T-cell (primary cell): ENCODE data around the gene EID1. TPM values are rescaled to one million over a fixed set of nuclear protein-coding genes. Genes with fewer than 3 reads are reported as not detected.

Source experiments
- ATAC-seq, 4 experiments: fragments of 200-7000 bp in 3 of 4; fragments of 150-1000 bp in 1 of 4; cut with Tn5 transposase; replicated peaks in 1 of 4; 1 replicate in 3 of 4; 2 replicates in 1 of 4; pipeline ENCODE4 v1.10.0; 2021; ENCODE audit warnings: moderate library complexity in 3 of 4, mild to moderate bottlenecking in 2 of 4, moderate number of reproducible peaks in 1 of 4
- CTCF ChIA-PET, 2 donors: fragments of 300-600 bp; sonication (Branson Sonifier 250); formaldehyde crosslinking; loops; one replicate each; lab custom pipeline; 2022; ENCODE audit warnings: antibody characterized with exemption in 2 of 2; lab: Charles Lee
- POLR2A ChIA-PET, 2 donors: fragments of 300-600 bp; sonication (Branson Sonifier 250); formaldehyde crosslinking; loops; one replicate each; lab custom pipeline; 2022; ENCODE audit warnings: antibody characterized with exemption in 2 of 2; lab: Charles Lee
- DNase-seq, 35 experiments: peaks; one replicate each; pipeline versions ENCODE4 v3.0.0 to v3.0.0-alpha.2; 2013 to 2023
- H3K27ac ChIP-seq: one replicate; pipeline ENCODE4 v1.5.1; 2013; ENCODE audit warnings: low read length
- H3K27me3 ChIP-seq, 2 experiments: replicated peaks in 1 of 2; 1 replicate in 1 of 2; 2 replicates in 1 of 2; pipeline versions ENCODE4 v1.6.1 to v1.7.0; 2013; ENCODE audit warnings: low read length in 1 of 2, mixed read lengths in 1 of 2; ENCODE audit not compliant: control insufficient read depth in 2 of 2, insufficient read depth in 2 of 2; ENCODE audit errors: extremely low read depth in 1 of 2
- H3K36me3 ChIP-seq, 2 donors: 1 replicate in 1 of 2; 2 replicates in 1 of 2; pipeline versions ENCODE4 v1.6.1 to v1.7.0; 2013; ENCODE audit warnings: low read length in 1 of 2; ENCODE audit not compliant: control insufficient read depth in 2 of 2, insufficient read depth in 1 of 2; ENCODE audit errors: extremely low read depth in 1 of 2
- H3K4me1 ChIP-seq, 2 experiments: 1 replicate in 1 of 2; 2 replicates in 1 of 2; pipeline versions ENCODE4 v1.6.1 to v1.7.0; 2013; ENCODE audit warnings: low read length in 2 of 2, mixed read lengths in 1 of 2; ENCODE audit not compliant: insufficient read depth in 2 of 2, control insufficient read depth in 1 of 2; ENCODE audit errors: extremely low read depth in 1 of 2
- H3K4me3 ChIP-seq, 2 donors: 1 replicate in 1 of 2; 2 replicates in 1 of 2; pipeline versions ENCODE4 v1.5.1 to v1.7.0; 2013; ENCODE audit warnings: mild to moderate bottlenecking in 2 of 2, low read length in 1 of 2, moderate library complexity in 1 of 2; ENCODE audit not compliant: control insufficient read depth in 1 of 2; ENCODE audit errors: extremely low read depth in 1 of 2
- H3K9me3 ChIP-seq: 2 replicates; pipeline ENCODE4 v1.7.0; 2013
- H3K27ac Mint-ChIP-seq, 2 donors: one replicate each; pipeline ENCODE4 v1.8.0; 2020 to 2021; ENCODE audit warnings: mild to moderate bottlenecking in 2 of 2, mixed read lengths in 2 of 2
- H3K27me3 Mint-ChIP-seq, 2 donors: one replicate each; pipeline ENCODE4 v1.8.0; 2021 to 2022; ENCODE audit warnings: mixed read lengths in 2 of 2
- H3K36me3 Mint-ChIP-seq: one replicate; pipeline ENCODE4 v1.8.0; 2021; ENCODE audit warnings: mixed read lengths
- H3K4me1 Mint-ChIP-seq, 3 donors: one replicate each; pipeline ENCODE4 v1.8.0; 2020 to 2022; ENCODE audit warnings: mixed read lengths in 3 of 3, mild to moderate bottlenecking in 1 of 3
- H3K4me3 Mint-ChIP-seq, 3 donors: one replicate each; pipeline ENCODE4 v1.8.0; 2020 to 2022; ENCODE audit warnings: mild to moderate bottlenecking in 3 of 3, mixed read lengths in 3 of 3, moderate library complexity in 3 of 3
- H3K9me3 Mint-ChIP-seq, 3 donors: one replicate each; pipeline ENCODE4 v1.8.0; 2020 to 2022; ENCODE audit warnings: mixed read lengths in 3 of 3
- WGBS: methylation state at CpG from one replicate; pipeline ENCODE4 v1.1.5; 2013; ENCODE audit warnings: missing lambda C conversion rate; ENCODE audit not compliant: insufficient coverage; 5-methylcytosine and 5-hydroxymethylcytosine counted together
- total RNA-seq, 35 experiments: library from RNA in 6 of 35; stranded (reverse) in 6 of 35; fragments of 120-200 nt in 1 of 35; gene quantifications; one replicate each; pipeline versions ENCODE4 v1.2.1 to v1.2.4 and lab custom pipeline; 2013 to 2026

Gene EID1
- total RNA-seq, 5 donors from 2014 or later (not counting 1 experiment from before 2014, with no cell fraction given): 43.4 to 82.0 (median 74.4) TPM

- no peak for DNase-seq
- no peak overlapping the region for H3K27ac ChIP-seq
- H3K4me1 Mint-ChIP-seq: peaks cover 0 to 1% (median 0%) of the 10 kb centered on the region in 3 donors
- no peaks in the 10 kb centered on the region for H3K4me1 ChIP-seq
- no peaks in the 10 kb centered on the region for H3K36me3 ChIP-seq
- ChIA-PET CTCF (interaction anchor here (0.6 to 1.2 kb wide), 5 partner anchors 124 to 1896 kb away, joined by 3 to 4 read pairs (median 4); no protein-coding TSS in a partner anchor), POLR2A (no interaction called here)
- H3K27ac Mint-ChIP-seq: no peak overlapping the region
- peaks cover 0 to 3% (median 0%) of the 10 kb centered on the region in 3 donors for H3K9me3 Mint-ChIP-seq
- H3K27me3 ChIP-seq: no peaks in the 10 kb centered on the region
- H3K27me3 Mint-ChIP-seq: peaks cover 6 to 8% of the 10 kb centered on the region in 2 donors
- H3K9me3 ChIP-seq: no peaks in the 10 kb centered on the region
- WGBS: 100% methylated on average over 1 of the region's 2 CpGs
- no peak overlapping the region for H3K4me3 ChIP-seq
- H3K36me3 Mint-ChIP-seq: no peaks in the 10 kb centered on the region
- ATAC-seq: no peak
- no peak overlapping the region for H3K4me3 Mint-ChIP-seq
Observed at GRCh38 chr15:48856942-48857341, 21.0 kb upstream of the EID1 start.

GRCh38 chr15:48858401-48858800, 19.5 kb upstream of the EID1 start:
- WGBS: no CpG with 5 or more reads among the region's 2 CpGs
- Mint-ChIP-seq H3K27me3 (peaks cover 4 to 7% of the 10 kb centered on the region in 2 donors), H3K4me3 (no peak overlapping the region), H3K4me1 (peaks cover 0 to 1% (median 0%) of the 10 kb centered on the region in 3 donors), H3K9me3 (peaks cover 0 to 3% (median 0%) of the 10 kb centered on the region in 3 donors), H3K36me3 (no peaks in the 10 kb centered on the region), H3K27ac (no peak overlapping the region)
- DNase-seq (no peak), ATAC-seq (no peak)
- ChIA-PET POLR2A (no interaction called here), CTCF (interaction anchor here (0.6 to 1.2 kb wide), 3 partner anchors 230 to 1458 kb away, joined by 3 read pairs; no protein-coding TSS in a partner anchor)
- Histone ChIP-seq H3K36me3 (no peaks in the 10 kb centered on the region), H3K4me3 (no peak overlapping the region), H3K27ac (no peak overlapping the region), H3K27me3 (no peaks in the 10 kb centered on the region), H3K4me1 (no peaks in the 10 kb centered on the region), H3K9me3 (no peaks in the 10 kb centered on the region)

GRCh38 chr15:48859426-48859825, 18.5 kb upstream of the EID1 start:
- DNase-seq: no peak
- Histone ChIP-seq H3K27me3 (no peaks in the 10 kb centered on the region), H3K4me1 (no peaks in the 10 kb centered on the region), H3K9me3 (no peaks in the 10 kb centered on the region), H3K36me3 (no peaks in the 10 kb centered on the region), H3K4me3 (no peak overlapping the region), H3K27ac (no peak overlapping the region)
- Mint-ChIP-seq H3K4me1 (peaks cover 0 to 1% (median 0%) of the 10 kb centered on the region in 3 donors), H3K9me3 (no peaks in the 10 kb centered on the region), H3K27ac (no peak overlapping the region), H3K27me3 (peaks cover 4 to 7% of the 10 kb centered on the region in 2 donors), H3K4me3 (no peak overlapping the region), H3K36me3 (no peaks in the 10 kb centered on the region)
- CTCF ChIA-PET: interaction anchor here in 1 of 2 donors (1.2 to 1.3 kb wide), 3 partner anchors 19 to 1457 kb away, joined by 3 to 8 read pairs (median 3); partner anchors contain the start of gene EID1
- POLR2A ChIA-PET: no interaction called here
- ATAC-seq: no peak
- no CpG with 5 or more reads among the region's 2 CpGs for WGBS

DNA sequence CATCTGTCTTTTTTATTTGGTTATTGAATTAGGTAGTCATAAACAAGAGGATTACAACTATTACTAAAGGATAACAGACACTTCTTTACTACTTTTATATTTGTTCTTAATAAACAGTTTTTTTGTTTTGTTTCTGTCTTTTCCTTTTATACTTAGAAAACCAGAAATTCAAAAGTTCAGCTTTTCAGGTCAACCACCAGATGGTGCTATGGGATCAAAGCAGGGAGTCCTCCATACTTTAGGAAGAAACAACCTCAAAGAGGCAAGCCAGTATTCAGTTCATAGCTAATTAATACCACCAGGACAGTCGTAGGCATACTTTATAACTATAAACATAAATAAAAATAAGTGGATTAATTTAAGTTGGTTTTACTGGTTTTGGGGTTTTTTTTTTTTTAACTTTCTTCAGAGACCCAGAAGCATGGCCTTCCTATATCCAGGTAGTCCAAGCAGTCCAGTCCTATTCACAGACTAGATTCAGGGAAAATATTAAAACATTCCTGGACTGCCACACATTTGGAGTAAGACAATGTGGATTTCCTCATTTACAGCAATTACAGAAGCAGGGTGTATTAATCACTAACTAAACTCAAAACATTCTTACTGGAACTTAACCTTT, 16.0 kb upstream of the EID1 start:
- Histone ChIP-seq H3K4me1 (no peaks in the 10 kb centered on the region), H3K36me3 (no peaks in the 10 kb centered on the region), H3K9me3 (no peaks in the 10 kb centered on the region), H3K27me3 (no peaks in the 10 kb centered on the region), H3K27ac (no peak overlapping the region), H3K4me3 (no peak overlapping the region)
- ChIA-PET CTCF (interaction anchor here (0.6 to 3.8 kb wide), 30 partner anchors 10 to 1455 kb away, joined by 3 to 40 read pairs (median 4); partner anchors contain the start of genes FGF7 (in 2 of the 2), COPS2 (in 1 of the 2), DTWD1 (in 1 of the 2) and EID1 (in 1 of the 2)), POLR2A (interaction anchor here in 1 of 2 donors (0.7 kb wide), 1 partner anchor 16 kb away, joined by 3 read pairs; the partner anchor contains the start of gene EID1)
- Mint-ChIP-seq H3K4me3 (no peak overlapping the region), H3K9me3 (no peaks in the 10 kb centered on the region), H3K4me1 (peaks cover 0 to 1% (median 0%) of the 10 kb centered on the region in 3 donors), H3K27ac (no peak overlapping the region), H3K36me3 (no peaks in the 10 kb centered on the region), H3K27me3 (peaks cover 10 to 17% of the 10 kb centered on the region in 2 donors)
- DNase-seq (peak in 27 of 35 experiments; percentile 4 to 80 (median 29)), ATAC-seq (peak in 3 of 4 experiments; percentile 55 to 71 (median 58))
- no CpG with 5 or more reads among the region's 1 CpG for WGBS

GRCh38 chr15:48862705-48863104, 15.2 kb upstream of the EID1 start:
- POLR2A ChIA-PET: no interaction called here
- no peak for DNase-seq

DNA sequence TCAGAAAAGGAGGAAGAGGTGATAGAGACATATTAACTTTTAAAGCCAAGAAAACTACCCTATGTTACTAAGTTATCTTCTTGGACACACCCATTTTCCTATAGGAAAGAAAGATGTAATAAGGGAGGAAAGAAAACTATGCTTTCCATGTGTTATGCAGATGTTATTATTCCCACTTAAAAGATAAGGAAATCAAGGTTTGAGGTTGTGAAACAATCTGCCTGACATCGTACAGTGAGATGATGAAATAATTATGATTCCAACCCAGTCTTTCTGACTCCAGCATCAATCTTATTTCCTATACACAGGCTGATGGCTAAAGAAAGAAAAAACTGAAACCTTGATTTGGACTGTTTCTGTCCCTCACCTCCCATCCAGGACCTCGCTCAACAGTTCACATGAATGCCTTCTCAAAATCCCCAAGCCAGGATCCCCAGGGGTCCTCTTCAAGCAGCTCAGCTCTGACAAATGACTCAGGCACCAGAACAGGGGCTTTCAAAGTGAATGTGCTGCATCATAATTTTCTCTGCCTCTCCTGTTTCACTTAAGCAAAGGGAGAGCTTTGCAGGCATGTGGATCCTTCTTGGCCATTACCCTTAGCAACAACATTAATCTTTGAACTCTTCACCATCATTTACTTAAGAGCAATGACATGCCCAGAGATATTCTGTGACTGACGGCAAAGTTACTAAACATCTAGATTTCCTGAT, 12.4 kb upstream of the EID1 start:
- peaks cover 19 to 22% of the 10 kb centered on the region in 2 donors for H3K27me3 Mint-ChIP-seq
- no peak overlapping the region for H3K4me3 ChIP-seq
- WGBS: 63% methylated on average over 1 of the region's 3 CpGs
- H3K4me1 ChIP-seq: no peaks in the 10 kb centered on the region
- H3K27me3 ChIP-seq: no peaks in the 10 kb centered on the region
- no peak for ATAC-seq
- no peaks in the 10 kb centered on the region for H3K36me3 ChIP-seq
- CTCF ChIA-PET: interaction anchor here in 1 of 2 donors (1.4 kb wide), 1 partner anchor 110 kb away, joined by 4 read pairs; no protein-coding TSS in a partner anchor
- H3K36me3 Mint-ChIP-seq: no peaks in the 10 kb centered on the region
- no peak overlapping the region for H3K27ac Mint-ChIP-seq
- DNase-seq: no peak
- no peak overlapping the region for H3K27ac ChIP-seq
- H3K9me3 Mint-ChIP-seq: no peaks in the 10 kb centered on the region
- H3K4me3 Mint-ChIP-seq: no peak overlapping the region
- H3K9me3 ChIP-seq: no peaks in the 10 kb centered on the region
- POLR2A ChIA-PET: no interaction called here
- peaks cover 0 to 1% (median 0%) of the 10 kb centered on the region in 3 donors for H3K4me1 Mint-ChIP-seq

More at GRCh38 chr15:48862705-48863104, 15.2 kb upstream of the EID1 start:
- peaks cover 13 to 22% of the 10 kb centered on the region in 2 donors for H3K27me3 Mint-ChIP-seq
- H3K4me1 ChIP-seq: no peaks in the 10 kb centered on the region
- H3K4me3 ChIP-seq: no peak overlapping the region
- no peaks in the 10 kb centered on the region for H3K9me3 Mint-ChIP-seq
- no peak overlapping the region for H3K27ac ChIP-seq
- 80% methylated on average over 1 of the region's 1 CpG for WGBS
- H3K4me3 Mint-ChIP-seq: no peak overlapping the region
- H3K27me3 ChIP-seq: no peaks in the 10 kb centered on the region
- H3K36me3 ChIP-seq: no peaks in the 10 kb centered on the region
- CTCF ChIA-PET: interaction anchor here (0.6 to 3.8 kb wide), 12 partner anchors 16 to 1283 kb away, joined by 3 to 40 read pairs (median 8); partner anchors contain the start of genes FGF7 (in 2 of the 2), COPS2 (in 1 of the 2), EID1 (in 1 of the 2) and SECISBP2L (in 1 of the 2)
- H3K36me3 Mint-ChIP-seq: no peaks in the 10 kb centered on the region
- no peaks in the 10 kb centered on the region for H3K9me3 ChIP-seq
- no peak for ATAC-seq
- peaks cover 0 to 1% (median 0%) of the 10 kb centered on the region in 3 donors for H3K4me1 Mint-ChIP-seq
- no peak overlapping the region for H3K27ac Mint-ChIP-seq
